Esophagus (tissue), 2 donors: ENCODE measurements around the gene FUBP3. TPM values are rescaled to one million over a fixed set of nuclear protein-coding genes. Genes with fewer than 3 reads are reported as not detected.

ENCODE experiments used
- H3K27ac ChIP-seq, 2 donors: one replicate each; pipeline ENCODE4 v1.5.1; 2013; ENCODE audit warnings: low read depth in 2 of 2, mild to moderate bottlenecking in 2 of 2, inconsistent platforms in 1 of 2, low read length in 1 of 2, moderate library complexity in 1 of 2
- H3K27me3 ChIP-seq, 2 donors: one replicate each; pipeline ENCODE4 v1.6.1; 2013; ENCODE audit warnings: low read length in 2 of 2, control low read depth in 1 of 2, mild to moderate bottlenecking in 1 of 2; ENCODE audit not compliant: insufficient read depth in 2 of 2, control insufficient read depth in 1 of 2
- H3K36me3 ChIP-seq, 2 donors: one replicate each; pipeline ENCODE4 v1.6.1; 2013; ENCODE audit warnings: low read length in 1 of 2; ENCODE audit not compliant: control insufficient read depth in 2 of 2, insufficient read depth in 2 of 2
- H3K4me1 ChIP-seq, 2 donors: one replicate each; pipeline ENCODE4 v1.6.1; 2013; ENCODE audit warnings: low read length in 1 of 2; ENCODE audit not compliant: control insufficient read depth in 2 of 2, insufficient read depth in 2 of 2
- H3K4me3 ChIP-seq, 2 donors: one replicate each; pipeline ENCODE4 v1.5.1; 2013; ENCODE audit warnings: low read length in 2 of 2, mild to moderate bottlenecking in 2 of 2, low read depth in 1 of 2, moderate library complexity in 1 of 2
- H3K9me3 ChIP-seq, 2 donors: one replicate each; pipeline ENCODE4 v1.6.1; 2013; ENCODE audit warnings: mild to moderate bottlenecking in 2 of 2, low read depth in 1 of 2, low read length in 1 of 2, moderate library complexity in 1 of 2; ENCODE audit not compliant: control insufficient read depth in 2 of 2, insufficient read depth in 1 of 2
- WGBS, 2 donors: extraction: QIAGEN DNeasy Blood & Tissue Kit; methylation state at CpG; one replicate each; pipeline ENCODE4 v1.1.7; 2013; 5-methylcytosine and 5-hydroxymethylcytosine counted together
- polyA plus RNA-seq, 2 donors: library from polyadenylated mRNA; stranded (reverse); fragments of 200-250 nt; gene quantifications; one replicate each; pipeline ENCODE4 v1.2.3, GENCODE V29; 2013
- donor health status: healthy with polysubstance abuse.
- donor health status: Bipolar disorder and iron deficiency.

Gene FUBP3
- polyA plus RNA-seq, 2 donors: 11.3 to 23.1 TPM

DNA sequence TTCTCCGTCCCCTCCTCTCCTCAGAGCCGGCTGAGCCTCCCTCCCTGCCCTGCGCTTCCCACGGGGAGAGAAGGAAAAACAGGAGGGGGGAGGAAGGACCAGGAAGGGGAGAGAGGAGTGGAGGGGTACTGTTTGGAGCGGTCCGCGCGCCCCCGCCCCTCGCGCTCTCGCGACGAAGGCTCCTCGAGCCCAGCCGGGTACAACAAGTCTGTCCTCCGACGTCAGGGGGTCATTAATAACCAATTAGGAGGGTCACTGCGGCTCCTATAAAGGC lies 84.5 kb downstream of the FUBP3 start:
- Histone ChIP-seq H3K9me3 (peaks cover 0 to 4% of the 10 kb centered on the region in 2 donors), H3K27ac (no peak overlapping the region), H3K27me3 (peaks cover 8 to 77% of the 10 kb centered on the region in 2 donors), H3K4me3 (peak overlapping the region in 1 of 2 donors; percentile 9), H3K36me3 (no peaks in the 10 kb centered on the region), H3K4me1 (peaks cover 25 to 33% of the 10 kb centered on the region in 2 donors)
- WGBS, 2 donors: 4 to 6% methylated on average over 17 to 19 of the region's 19 CpGs

DNA sequence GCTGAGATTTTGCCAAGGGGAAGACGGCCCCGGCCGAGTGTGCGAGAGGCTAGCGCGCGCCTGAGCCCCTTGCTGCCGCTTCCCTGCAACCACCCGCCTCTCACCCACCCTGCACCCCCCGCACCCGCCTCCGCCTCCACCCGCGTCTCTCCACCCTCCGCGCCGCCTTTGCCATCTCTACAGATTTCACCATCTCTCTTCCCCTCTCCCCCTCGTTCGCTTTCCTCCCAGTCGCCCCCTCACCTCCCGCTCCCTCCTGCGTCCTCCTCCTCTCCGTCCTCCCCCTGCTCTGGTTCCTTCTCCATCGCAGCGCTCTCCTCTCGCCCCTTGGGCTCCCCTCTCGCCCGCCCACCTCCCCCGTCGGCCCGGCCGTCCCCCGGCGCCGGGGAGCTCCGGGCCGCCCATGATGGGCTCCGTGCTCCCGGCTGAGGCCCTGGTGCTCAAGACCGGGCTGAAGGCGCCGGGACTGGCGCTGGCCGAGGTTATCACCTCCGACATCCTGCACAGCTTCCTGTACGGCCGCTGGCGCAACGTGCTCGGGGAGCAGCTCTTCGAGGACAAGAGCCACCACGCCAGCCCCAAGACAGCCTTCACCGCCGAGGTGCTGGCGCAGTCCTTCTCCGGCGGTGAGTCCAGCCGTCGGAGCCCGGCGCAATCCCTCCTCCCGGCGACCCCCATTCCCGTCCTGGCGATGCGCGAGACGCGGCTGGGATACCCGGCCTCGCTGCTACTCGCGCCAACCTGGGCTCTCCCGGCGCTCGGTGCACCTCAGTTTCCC lies 85.1 kb downstream of the FUBP3 start, which contains the start of gene PRDM12:
Gene PRDM12 (plus strand): TSS at position 344 of the 778 bp plus-strand sequence. CDS start 60 bp downstream, at position 404.
- H3K27ac ChIP-seq: no peak within 1 kb of the TSS
- H3K4me1 ChIP-seq: peaks cover 25 to 33% of the 10 kb centered on the region in 2 donors
- peaks cover 8 to 71% of the 10 kb centered on the region in 2 donors for H3K27me3 ChIP-seq
- peak within 1 kb of the TSS in 1 of 2 donors; percentile 17 for H3K4me3 ChIP-seq
- no peaks in the 10 kb centered on the region for H3K36me3 ChIP-seq
- H3K9me3 ChIP-seq: no peaks in the 10 kb centered on the region
- 3 to 4% methylated on average over 68 to 76 of the region's 76 CpGs for WGBS, 2 donors

GRCh38 chr9:130665029-130665430 lies 85.7 kb downstream of the FUBP3 start:
- no peak overlapping the region for H3K27ac ChIP-seq
- H3K27me3 ChIP-seq: peaks cover 8 to 67% of the 10 kb centered on the region in 2 donors
- WGBS, 2 donors: 1 to 2% methylated on average over 16 to 25 of the region's 26 CpGs
- H3K4me1 ChIP-seq: peaks cover 23 to 33% of the 10 kb centered on the region in 2 donors
- no peaks in the 10 kb centered on the region for H3K36me3 ChIP-seq
- H3K9me3 ChIP-seq: no peaks in the 10 kb centered on the region
- H3K4me3 ChIP-seq: no peak overlapping the region

GRCh38 chr9:130665431-130666392 lies 86.3 kb downstream of the FUBP3 start:
- H3K36me3 ChIP-seq: no peaks in the 10 kb centered on the region
- H3K27ac ChIP-seq: no peak overlapping the region
- H3K4me1 ChIP-seq: peaks cover 18 to 32% of the 10 kb centered on the region in 2 donors
- no peaks in the 10 kb centered on the region for H3K9me3 ChIP-seq
- 5 to 6% methylated on average over 60 to 61 of the region's 61 CpGs for WGBS, 2 donors
- H3K27me3 ChIP-seq: peaks cover 8 to 60% of the 10 kb centered on the region in 2 donors
- no peak overlapping the region for H3K4me3 ChIP-seq

- peaks cover 16 to 29% of the 10 kb centered on the region in 2 donors for H3K4me1 ChIP-seq
- no peaks in the 10 kb centered on the region for H3K9me3 ChIP-seq
- peaks cover 3 to 52% of the 10 kb centered on the region in 2 donors for H3K27me3 ChIP-seq
- WGBS, 2 donors: 11 to 14% methylated on average over 59 to 60 of the region's 60 CpGs
- H3K36me3 ChIP-seq: no peaks in the 10 kb centered on the region
- H3K4me3 ChIP-seq: no peak overlapping the region
- no peak overlapping the region for H3K27ac ChIP-seq
These were observed 87.2 kb downstream of the FUBP3 start for GRCh38 chr9:130666393-130667119.

- H3K36me3 ChIP-seq: no peaks in the 10 kb centered on the region
- 55 to 60% methylated on average over 4 of the region's 4 CpGs for WGBS, 2 donors
- no peak overlapping the region for H3K4me3 ChIP-seq
- H3K9me3 ChIP-seq: no peaks in the 10 kb centered on the region
- peaks cover 16 to 28% of the 10 kb centered on the region in 2 donors for H3K4me1 ChIP-seq
- H3K27ac ChIP-seq: no peak overlapping the region
- peaks cover 0 to 47% of the 10 kb centered on the region in 2 donors for H3K27me3 ChIP-seq
These were observed 87.7 kb downstream of the FUBP3 start for GRCh38 chr9:130667120-130667435.

DNA sequence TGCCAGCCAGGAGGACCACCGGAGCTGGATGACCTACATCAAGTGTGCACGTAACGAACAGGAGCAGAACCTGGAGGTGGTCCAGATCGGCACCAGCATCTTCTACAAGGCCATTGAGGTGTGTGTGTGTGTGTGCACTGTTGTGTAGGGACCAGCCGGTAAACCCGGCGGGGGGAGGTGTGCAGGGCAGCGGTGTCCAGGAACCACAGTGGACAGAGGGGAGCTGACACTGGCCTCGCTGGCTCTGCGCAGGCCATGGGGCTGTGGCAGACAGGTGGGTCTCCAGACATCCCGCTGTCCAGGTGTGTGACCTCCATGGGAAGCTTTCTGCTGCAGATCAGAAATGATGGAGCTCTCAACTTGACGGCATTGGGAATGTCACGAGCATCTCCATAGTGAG lies 88.8 kb downstream of the FUBP3 start:
- Histone ChIP-seq H3K4me1 (peaks cover 16 to 18% of the 10 kb centered on the region in 2 donors), H3K27ac (no peak overlapping the region), H3K9me3 (no peaks in the 10 kb centered on the region), H3K36me3 (no peaks in the 10 kb centered on the region), H3K27me3 (peaks cover 0 to 37% of the 10 kb centered on the region in 2 donors), H3K4me3 (no peak overlapping the region)
- 93 to 94% methylated on average over 13 of the region's 13 CpGs for WGBS, 2 donors

DNA sequence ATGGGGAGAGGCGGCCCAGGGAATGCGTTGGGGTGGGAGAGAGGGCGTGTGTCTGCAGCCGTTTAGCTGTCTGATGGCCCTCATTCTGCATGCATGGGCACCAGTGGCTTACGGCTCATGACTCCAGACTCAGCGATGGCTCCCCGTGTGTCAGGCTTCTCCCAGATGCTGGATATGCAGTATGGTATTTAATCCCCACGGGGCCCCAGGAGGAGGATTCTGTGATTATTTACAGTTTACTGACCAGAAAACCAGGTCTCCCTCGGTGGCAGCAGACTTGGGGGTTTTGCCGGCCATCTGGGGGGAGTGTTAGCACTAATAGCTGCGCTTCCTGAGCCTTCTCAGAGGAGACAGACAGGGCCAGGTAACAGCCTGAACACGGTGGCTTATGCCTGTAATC lies 89.3 kb downstream of the FUBP3 start:
- Histone ChIP-seq H3K4me3 (no peak overlapping the region), H3K9me3 (no peaks in the 10 kb centered on the region), H3K4me1 (peaks cover 12 to 13% of the 10 kb centered on the region in 2 donors), H3K27me3 (peaks cover 0 to 33% of the 10 kb centered on the region in 2 donors), H3K36me3 (no peaks in the 10 kb centered on the region), H3K27ac (no peak overlapping the region)
- WGBS, 2 donors: 66 to 70% methylated on average over 12 of the region's 12 CpGs

DNA sequence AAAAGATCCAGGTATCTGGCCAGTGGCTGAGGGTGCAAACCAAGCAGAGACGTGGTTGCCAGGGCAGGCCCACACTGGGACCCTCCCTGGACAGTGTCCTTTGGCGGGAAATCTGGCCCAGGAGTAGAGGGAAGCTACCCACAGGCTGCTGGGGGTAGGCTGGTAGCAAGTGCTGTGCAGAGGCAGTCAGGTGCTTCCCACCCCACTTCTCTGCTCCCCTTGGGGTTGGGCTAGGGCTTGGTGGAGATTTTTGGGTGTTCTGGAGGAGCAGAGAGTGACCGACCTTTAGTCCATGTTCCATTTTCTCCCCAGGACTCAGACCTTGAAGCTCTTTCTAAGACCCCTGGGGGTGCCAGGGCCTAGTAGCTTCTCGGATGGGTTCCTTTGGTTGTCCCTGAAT lies 90.6 kb downstream of the FUBP3 start:
- Histone ChIP-seq H3K27ac (no peak overlapping the region), H3K9me3 (no peaks in the 10 kb centered on the region), H3K4me3 (no peak overlapping the region), H3K36me3 (no peaks in the 10 kb centered on the region), H3K27me3 (peaks cover 0 to 22% of the 10 kb centered on the region in 2 donors), H3K4me1 (peaks cover 3 to 6% of the 10 kb centered on the region in 2 donors)
- 81 to 84% methylated on average over 4 of the region's 4 CpGs for WGBS, 2 donors
